SH-SY5Y (cell line): ENCODE measurements around the gene ZFP69.

Experiments
- GATA2 ChIP-seq: IDR thresholded peaks from 2 replicates; pipeline ENCODE4 v1.6.1; 2011; ENCODE audit warnings: mild to moderate bottlenecking, low read depth, low read length
- GATA3 ChIP-seq: IDR thresholded peaks from 2 replicates; pipeline ENCODE4 v1.6.1; 2011; ENCODE audit warnings: low read depth, mild to moderate bottlenecking, low read length, moderate library complexity

GRCh38 chr1:40532844-40533424, 55.8 kb downstream of the ZFP69 start:
- TF ChIP-seq GATA3 (no peak), GATA2 (no peak)
